ENCODE measurements around the gene ACVR1. TPM values are rescaled to one million over a fixed set of nuclear protein-coding genes. Genes with fewer than 3 reads are reported as not detected.

ACVR1 gene
- total and polyA plus RNA-seq, 9 of the 15 experiments (the other 6 are each of a cell fraction or from before 2014, with no cell fraction given), result 3.8 to 14.3 (median 6.9) TPM

DNA sequence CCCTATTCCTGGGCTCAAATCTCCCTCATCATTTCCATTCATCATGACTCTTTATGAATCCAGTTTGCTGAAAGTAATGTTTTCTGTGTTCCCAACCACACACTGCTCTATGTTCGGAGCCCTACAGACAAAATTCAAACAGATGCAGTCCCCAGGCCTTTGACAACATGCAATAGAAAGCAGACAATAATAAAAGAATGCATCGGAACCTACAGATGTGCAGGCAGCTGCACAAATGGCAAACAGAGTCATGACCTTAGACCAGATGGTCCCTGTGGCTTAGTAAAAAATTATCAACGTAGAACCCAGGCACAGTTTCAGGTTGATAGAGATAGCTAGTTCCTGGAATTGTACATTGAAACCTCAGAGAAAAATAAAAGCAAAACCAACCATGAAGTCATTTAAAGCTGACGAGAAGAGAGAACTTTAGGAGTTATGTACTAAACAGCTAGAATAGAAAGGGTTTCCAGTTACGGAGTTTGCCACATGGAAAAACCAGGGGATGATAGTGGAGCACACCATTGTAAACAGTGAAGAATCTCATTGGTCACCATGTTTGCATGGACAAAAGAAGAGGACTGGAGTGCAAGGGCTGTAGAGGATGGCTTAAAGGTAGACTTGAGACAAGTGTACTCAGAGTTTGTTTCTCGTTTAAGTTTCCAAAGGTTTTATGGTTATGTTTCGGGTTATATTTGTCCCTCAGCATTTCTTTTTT is 23.2 kb upstream of the ACVR1 start (continued):
- TF ChIP-seq, protein P1, sequence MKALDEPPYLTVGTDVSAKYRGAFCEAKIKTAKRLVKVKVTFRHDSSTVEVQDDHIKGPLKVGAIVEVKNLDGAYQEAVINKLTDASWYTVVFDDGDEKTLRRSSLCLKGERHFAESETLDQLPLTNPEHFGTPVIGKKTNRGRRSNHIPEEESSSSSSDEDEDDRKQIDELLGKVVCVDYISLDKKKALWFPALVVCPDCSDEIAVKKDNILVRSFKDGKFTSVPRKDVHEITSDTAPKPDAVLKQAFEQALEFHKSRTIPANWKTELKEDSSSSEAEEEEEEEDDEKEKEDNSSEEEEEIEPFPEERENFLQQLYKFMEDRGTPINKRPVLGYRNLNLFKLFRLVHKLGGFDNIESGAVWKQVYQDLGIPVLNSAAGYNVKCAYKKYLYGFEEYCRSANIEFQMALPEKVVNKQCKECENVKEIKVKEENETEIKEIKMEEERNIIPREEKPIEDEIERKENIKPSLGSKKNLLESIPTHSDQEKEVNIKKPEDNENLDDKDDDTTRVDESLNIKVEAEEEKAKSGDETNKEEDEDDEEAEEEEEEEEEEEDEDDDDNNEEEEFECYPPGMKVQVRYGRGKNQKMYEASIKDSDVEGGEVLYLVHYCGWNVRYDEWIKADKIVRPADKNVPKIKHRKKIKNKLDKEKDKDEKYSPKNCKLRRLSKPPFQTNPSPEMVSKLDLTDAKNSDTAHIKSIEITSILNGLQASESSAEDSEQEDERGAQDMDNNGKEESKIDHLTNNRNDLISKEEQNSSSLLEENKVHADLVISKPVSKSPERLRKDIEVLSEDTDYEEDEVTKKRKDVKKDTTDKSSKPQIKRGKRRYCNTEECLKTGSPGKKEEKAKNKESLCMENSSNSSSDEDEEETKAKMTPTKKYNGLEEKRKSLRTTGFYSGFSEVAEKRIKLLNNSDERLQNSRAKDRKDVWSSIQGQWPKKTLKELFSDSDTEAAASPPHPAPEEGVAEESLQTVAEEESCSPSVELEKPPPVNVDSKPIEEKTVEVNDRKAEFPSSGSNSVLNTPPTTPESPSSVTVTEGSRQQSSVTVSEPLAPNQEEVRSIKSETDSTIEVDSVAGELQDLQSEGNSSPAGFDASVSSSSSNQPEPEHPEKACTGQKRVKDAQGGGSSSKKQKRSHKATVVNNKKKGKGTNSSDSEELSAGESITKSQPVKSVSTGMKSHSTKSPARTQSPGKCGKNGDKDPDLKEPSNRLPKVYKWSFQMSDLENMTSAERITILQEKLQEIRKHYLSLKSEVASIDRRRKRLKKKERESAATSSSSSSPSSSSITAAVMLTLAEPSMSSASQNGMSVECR (CRISPR knock-in tag; IDR thresholded peaks at IDR 0.05), result no peak
- no peak for TF ChIP-seq ZNF444 (CRISPR knock-in tag; IDR thresholded peaks at IDR 0.05)
- no peak for TF ChIP-seq STAT6 (CRISPR knock-in tag; IDR thresholded peaks at IDR 0.05)
- no peak for TF ChIP-seq CAMTA2 (CRISPR knock-in tag; conservative IDR thresholded peaks at IDR 0.05)
- 0 out of 2 replicates have a peak, but pooled peaks have one; percentile 15 for TF ChIP-seq SMARCC2 (IDR thresholded peaks at IDR 0.05; ENCODE audit: low read depth)
- TF ChIP-seq HNRNPK (IDR thresholded peaks at IDR 0.05; ENCODE audit: low read depth, low read length, poor library complexity, severe bottlenecking), result no peak
- TF ChIP-seq HMGN3 (IDR thresholded peaks at IDR 0.05; ENCODE audit: borderline replicate concordance, extremely low read depth, insufficient read length, low read depth, low read length), result no peak
- no peak for TF ChIP-seq ZNF644 (tag; IDR thresholded peaks at IDR 0.05; ENCODE audit: low read depth)
- no peak for TF ChIP-seq FOXA1 (IDR thresholded peaks at IDR 0.05; ENCODE audit: borderline replicate concordance)
- no peak for TF ChIP-seq XRCC4 (IDR thresholded peaks at IDR 0.05; ENCODE audit: extremely low read depth, insufficient read depth, insufficient read length)
- peak; percentile 95 for TF ChIP-seq POLR2AphosphoS5 (IDR thresholded peaks at IDR 0.05; ENCODE audit: control insufficient read depth, insufficient read depth, low read depth, low read length)
- no peak for TF ChIP-seq ZNF311 (CRISPR knock-in tag; IDR thresholded peaks at IDR 0.05)
- peak; percentile 85 for TF ChIP-seq SOX6 (IDR thresholded peaks at IDR 0.05)
- peak; percentile 93; the same call in 1 of the 2 replicates for TF ChIP-seq PML (IDR thresholded peaks at IDR 0.05; ENCODE audit: low read length)
- TF ChIP-seq NRF1 (conservative IDR thresholded peaks at IDR 0.05 in 1 of 2, IDR thresholded peaks at IDR 0.05 in 1 of 2), result peak; percentile 43 to 58; a peak in 2 of 4 replicates
- TF ChIP-seq CTBP1 (IDR thresholded peaks at IDR 0.05; ENCODE audit: borderline replicate concordance), result peak; percentile 12; the same call in 1 of the 2 replicates
- TF ChIP-seq, protein P2, sequence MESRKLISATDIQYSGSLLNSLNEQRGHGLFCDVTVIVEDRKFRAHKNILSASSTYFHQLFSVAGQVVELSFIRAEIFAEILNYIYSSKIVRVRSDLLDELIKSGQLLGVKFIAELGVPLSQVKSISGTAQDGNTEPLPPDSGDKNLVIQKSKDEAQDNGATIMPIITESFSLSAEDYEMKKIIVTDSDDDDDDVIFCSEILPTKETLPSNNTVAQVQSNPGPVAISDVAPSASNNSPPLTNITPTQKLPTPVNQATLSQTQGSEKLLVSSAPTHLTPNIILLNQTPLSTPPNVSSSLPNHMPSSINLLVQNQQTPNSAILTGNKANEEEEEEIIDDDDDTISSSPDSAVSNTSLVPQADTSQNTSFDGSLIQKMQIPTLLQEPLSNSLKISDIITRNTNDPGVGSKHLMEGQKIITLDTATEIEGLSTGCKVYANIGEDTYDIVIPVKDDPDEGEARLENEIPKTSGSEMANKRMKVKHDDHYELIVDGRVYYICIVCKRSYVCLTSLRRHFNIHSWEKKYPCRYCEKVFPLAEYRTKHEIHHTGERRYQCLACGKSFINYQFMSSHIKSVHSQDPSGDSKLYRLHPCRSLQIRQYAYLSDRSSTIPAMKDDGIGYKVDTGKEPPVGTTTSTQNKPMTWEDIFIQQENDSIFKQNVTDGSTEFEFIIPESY (CRISPR knock-in tag; IDR thresholded peaks at IDR 0.05), result no peak
- no peak for TF ChIP-seq SNRNP70 (optimal IDR thresholded peaks at IDR 0.05; ENCODE audit: low read depth, low read length)

Measured in K562 (cell line).